ENCODE measurements around the gene EMP3.

Gene EMP3

DNA sequence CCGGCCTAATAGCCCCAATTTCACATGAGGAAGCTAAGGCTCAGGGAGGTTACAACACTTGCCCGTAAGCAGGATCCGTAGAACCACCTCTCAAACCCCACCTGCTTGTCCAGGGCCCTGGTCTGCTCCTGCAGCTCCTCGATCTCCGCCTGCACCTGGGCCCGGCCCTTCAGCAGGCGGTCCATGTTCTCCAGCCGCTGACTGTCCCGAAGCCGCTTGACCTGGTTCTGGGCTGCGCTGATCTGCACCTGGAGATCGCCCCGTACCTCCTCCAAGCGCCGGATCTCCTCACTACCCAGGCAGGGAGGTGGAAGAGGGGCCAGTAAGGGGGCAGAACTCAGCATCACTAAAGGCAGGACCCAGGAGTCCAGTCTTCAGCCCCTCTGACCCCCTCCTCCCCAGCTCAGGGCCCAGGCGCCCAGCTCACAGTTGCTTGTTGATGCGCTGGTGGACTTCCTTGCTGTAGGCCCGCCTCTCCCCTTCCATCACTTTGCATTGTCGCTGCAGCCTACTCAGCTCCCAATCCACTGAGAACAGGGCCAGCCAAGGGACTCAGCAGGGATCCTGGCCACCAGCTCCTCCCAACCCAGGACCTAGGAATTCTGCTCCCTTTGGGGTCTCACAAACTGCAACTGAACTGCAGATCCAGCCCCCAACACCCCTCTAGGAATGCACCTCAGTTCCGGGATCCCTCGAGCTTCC is 6.9 kb upstream of the EMP3 start:
- DNase-seq, result no peak

DNA sequence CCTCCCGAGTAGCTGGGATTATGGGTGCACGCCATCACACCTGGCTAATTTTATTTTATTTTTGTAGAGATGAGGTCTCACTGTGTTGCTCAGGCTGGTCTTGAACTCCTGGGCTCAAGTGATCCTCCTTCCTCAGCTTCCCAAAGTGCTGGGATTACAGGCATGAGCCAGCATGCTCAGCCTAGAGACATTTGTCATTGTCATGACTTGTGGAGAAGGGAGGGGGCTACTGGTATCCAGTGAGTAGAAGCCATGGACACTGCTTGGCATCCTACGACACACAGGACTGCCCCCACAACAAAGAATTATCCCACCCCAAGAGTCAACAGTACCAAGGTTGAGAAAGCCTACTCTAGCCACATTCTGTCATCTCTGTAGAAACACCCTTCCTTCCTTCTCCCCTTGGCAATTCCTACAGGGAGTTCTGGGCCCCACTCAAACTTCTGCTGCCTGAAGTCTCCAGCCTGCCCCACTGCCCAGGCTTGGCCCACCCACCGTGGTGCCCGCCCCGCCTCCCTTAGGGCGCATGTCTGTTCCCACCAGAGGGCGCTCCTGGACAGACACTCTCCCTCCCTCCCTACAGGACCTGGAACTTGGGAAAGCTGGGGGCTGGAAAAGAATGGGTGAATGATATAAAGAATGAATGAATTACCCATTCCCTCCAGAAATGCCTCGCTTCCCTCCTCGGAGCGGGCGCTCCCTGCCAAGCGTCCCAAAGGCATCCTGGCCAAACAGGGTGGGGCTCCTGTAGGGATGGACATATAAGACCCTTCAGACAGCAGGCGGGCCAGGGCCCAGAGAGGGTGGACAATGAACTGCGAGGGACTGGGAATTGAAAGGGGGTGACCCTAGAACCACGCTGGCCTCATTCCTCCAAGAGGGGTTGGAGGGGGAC is 5.5 kb upstream of the EMP3 start:
- peak; percentile 27 for DNase-seq

- DNase-seq, result peak; percentile 86
Measured at GRCh38 chr19:48321372-48321621, 4.1 kb upstream of the EMP3 start.

- DNase-seq, result peak; percentile 90
Measured at GRCh38 chr19:48321622-48322591, 3.4 kb upstream of the EMP3 start.

DNA sequence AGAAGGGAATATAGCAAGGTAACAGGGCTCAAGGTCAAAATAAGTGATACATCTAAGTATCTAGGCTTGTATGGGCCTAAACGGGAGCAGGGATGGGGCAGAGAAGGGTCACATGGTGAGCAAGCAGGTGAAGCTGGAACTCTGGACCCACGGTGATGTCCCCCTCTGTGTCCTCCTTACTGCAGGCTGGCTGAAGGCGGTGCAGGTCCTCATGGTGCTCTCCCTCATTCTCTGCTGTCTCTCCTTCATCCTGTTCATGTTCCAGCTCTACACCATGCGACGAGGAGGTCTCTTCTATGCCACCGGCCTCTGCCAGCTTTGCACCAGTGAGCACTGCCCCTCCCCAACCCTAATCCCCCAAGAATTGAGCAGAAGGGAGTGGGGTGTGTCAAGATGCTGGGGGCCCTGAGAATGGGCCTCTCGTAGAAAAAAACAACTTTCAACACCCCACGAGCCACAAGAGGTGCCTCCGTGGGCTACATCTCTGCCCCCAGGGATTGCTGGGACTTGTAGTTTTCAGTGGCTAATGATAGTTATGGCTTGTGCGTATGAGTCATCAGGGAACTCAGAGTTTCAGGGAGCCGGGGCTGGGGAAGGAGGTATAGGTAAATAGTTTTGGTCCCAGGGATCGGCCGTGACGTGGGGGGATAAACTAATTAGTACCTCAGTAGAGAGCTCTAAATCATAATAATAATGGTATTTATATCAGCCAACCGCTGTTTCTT is 4.0 kb downstream of the EMP3 start:
- no peak for DNase-seq

DNA sequence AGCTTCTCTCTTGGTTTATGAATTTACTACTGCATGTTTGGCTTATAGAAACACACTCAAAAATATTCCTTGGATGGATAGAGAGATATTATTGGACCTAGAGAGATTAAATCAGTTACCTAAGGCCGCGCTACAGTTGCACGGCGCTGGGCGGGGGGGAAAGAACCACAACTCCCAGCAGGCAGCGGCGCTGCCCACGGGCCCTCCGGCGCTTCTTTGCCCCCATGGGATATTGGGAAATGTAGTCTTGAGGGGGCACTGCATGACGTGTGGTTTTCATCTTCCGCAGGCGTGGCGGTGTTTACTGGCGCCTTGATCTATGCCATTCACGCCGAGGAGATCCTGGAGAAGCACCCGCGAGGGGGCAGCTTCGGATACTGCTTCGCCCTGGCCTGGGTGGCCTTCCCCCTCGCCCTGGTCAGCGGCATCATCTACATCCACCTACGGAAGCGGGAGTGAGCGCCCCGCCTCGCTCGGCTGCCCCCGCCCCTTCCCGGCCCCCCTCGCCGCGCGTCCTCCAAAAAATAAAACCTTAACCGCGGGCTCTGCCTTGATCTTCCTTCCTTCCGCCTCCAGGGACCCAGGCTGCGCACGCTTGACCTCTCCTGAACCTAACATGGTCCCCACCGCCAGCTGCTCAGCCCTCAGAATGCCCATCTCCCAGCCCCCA is 4.8 kb downstream of the EMP3 start:
- peak; percentile 79 for DNase-seq

GRCh38 chr19:48332351-48332661 is 7.0 kb downstream of the EMP3 start:
- DNase-seq, result no peak

DNA sequence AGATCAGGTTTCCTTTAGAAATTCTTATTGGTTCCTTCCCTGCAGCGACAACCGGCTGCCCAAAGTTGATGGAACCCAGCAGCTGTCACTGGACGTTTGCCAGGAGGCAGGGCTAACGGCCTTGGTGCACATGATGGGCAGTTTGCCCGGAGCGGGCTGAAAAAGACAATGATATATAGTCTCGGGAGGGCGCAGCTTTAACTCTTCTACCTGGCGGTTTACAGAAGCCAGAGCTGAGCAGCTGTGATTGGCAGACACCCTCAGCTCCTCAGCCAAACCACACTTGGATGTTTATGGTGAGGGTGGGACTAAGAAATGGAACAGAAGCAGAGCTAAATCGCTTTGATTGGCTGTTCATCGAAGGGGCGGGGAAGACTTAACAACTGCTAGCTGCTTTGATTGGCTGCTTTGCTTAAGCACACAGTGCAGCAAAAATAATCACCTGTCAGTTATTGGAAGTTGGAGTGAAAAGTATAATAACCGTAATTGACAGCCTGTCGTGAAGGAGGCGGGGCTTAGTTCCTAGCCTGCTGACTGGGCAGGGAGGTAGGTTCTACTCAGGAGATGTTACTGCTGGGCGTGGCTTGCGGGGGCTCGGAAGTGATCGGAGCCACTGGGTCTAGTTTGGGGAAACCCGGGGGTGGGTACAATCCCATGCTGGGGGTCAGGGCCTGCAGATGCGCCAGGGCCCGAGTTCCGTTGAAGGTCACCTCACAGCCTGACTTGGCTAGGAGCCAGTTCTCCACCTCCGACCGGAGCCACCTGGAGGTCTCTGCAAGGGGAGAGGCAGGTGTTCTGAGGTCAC is 7.5 kb downstream of the EMP3 start:
- peak; percentile 99 for DNase-seq

DNA sequence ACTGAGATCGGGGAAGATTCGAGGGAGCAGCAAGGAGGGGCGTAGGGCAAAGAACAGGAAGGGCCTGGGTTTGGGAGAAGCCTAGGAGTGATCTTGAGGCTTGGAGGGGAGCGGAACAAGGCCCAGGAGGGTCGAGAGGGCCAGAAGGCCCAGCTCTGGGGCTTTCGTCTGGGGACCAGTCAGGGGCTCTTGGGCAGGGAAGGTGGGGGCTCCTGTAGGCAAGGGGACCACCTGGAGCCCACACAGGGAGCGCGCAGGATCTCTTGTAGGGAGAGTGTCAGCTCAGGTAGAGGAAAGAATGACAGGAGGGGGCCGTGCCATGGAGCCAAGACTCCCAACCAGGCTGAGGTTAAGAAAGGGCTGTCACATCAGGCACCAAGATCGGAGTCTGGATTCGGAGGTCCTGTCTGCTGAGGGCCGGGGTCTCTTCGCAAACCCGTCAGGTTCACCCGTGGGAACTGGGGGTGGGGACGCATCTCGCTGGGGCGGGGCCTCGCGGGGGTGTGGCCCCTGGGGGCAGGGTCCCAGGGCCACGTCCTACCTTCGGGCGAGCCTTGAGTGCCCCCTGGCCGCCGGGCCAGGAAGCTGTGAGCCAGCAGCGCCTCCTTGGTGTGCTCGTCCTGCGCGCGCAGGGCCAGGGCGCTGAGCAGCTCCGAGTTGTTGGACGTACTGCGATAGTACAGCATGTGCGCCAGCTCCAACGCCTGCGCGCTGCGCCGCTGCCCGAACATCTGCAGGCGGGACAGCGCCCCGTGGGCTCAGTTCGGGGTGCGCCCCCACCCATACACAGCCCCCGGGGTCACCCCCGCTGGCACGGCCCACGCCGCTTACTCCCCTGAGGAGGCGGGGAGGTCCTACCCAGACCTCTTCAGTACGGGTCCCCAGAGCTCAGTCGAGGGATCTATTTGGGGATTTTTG is 8.4 kb downstream of the EMP3 start:
- peak; percentile 80 for DNase-seq

- no peak for DNase-seq
Measured at GRCh38 chr19:48338253-48338755, 13.0 kb downstream of the EMP3 start.

- no peak for DNase-seq
Measured at GRCh38 chr19:48338802-48339503, 13.6 kb downstream of the EMP3 start.

- DNase-seq, result no peak
Measured at GRCh38 chr19:48340995-48341394, 15.6 kb downstream of the EMP3 start.

GRCh38 chr19:48341515-48342413 is 16.4 kb downstream of the EMP3 start:
- DNase-seq, result no peak

GRCh38 chr19:48342414-48342738 is 17.0 kb downstream of the EMP3 start:
- DNase-seq, result no peak

- no peak for DNase-seq
Measured at GRCh38 chr19:48342841-48343540, 17.6 kb downstream of the EMP3 start.

GRCh38 chr19:48344892-48345291 is 19.5 kb downstream of the EMP3 start:
- DNase-seq, result no peak

DNA sequence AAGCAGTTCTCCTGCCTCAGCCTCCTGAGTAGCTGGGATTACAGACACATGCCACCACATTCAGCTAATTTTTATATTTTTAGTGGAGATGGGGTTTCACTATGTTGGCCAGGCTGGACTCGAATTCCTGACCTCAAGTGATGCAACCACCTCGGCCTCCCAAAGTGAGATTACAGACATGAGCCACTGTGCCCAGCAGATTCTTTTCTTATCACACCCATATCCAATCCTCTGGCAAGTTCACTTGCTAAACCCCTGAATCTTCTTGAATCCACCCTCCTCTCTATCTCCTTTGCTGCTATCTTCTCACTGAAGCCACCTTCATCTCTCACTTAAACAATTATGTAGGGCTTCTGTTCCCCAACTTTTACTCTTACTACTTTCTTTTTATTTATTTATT is 20.8 kb downstream of the EMP3 start:
- DNase-seq, result no peak

DNA sequence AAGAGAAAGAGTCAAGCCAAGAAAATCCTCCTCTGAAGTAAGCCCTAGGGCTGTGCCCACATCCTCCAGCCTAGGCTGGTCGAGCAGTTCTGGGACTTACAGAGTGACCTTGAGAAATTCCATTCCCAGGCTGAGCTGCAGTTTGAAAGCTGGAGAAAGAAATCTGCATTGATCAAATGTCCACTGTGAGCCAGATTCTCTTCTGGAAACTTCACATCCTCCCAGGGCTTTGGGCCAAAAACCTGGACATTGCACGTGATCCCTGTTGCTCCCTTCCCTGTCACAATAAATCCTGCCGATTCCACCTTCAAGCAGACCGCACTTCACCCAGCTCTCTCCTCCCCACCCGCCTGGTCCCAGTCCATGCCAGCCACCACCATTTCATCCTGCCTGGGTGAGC is 22.7 kb downstream of the EMP3 start:
- no peak for DNase-seq
